Endothelial cell of umbilical vein (primary cell): ENCODE results near the gene RNF175. TPM values are rescaled to one million over a fixed set of nuclear protein-coding genes. Genes with fewer than 3 reads are reported as not detected.

Experiments used
- BruUV-seq: library from RNA; stranded (reverse); fragments of 400-500 nt; replicated peaks from 2 replicates; lab custom pipeline; 2021; lab: Mats Ljungman, UMichigan
- CTCF ChIA-PET: fragments of 300-600, 350-600 bp; sonication (Branson Sonifier 250); formaldehyde crosslinking; loops from one replicate; lab custom pipeline; 2021; ENCODE audit warnings: antibody characterized with exemption, inconsistent platforms; lab: Charles Lee
- POLR2A ChIA-PET: fragments of 300-600, 350-600 bp; sonication (Branson Sonifier 250); formaldehyde crosslinking; loops from one replicate; lab custom pipeline; 2021; ENCODE audit warnings: antibody characterized with exemption, inconsistent platforms; lab: Charles Lee
- DNase-seq: peaks from one replicate; pipeline ENCODE4 v3.0.0-alpha.2; 2011; ENCODE audit warnings: low read depth, low spot score
- FAIRE-seq: peaks from 2 replicates; lab custom pipeline; 2011; peaks lifted over from hg19 to GRCh38; lab: Jason Lieb, UNC
- H2AFZ ChIP-seq: 2 replicates; pipeline ENCODE4 v1.6.0; 2012; ENCODE audit warnings: low read depth, low read length, control low read depth, inconsistent platforms
- H3K27ac ChIP-seq: 2 replicates; pipeline ENCODE4 v1.5.1; 2011; ENCODE audit warnings: low read depth, mild to moderate bottlenecking, control low read depth, low read length, moderate library complexity; ENCODE audit not compliant: insufficient read depth
- H3K27me3 ChIP-seq, 2 experiments: 2 replicates each; pipeline versions ENCODE4 v1.6.0 to v1.6.1; 2011; ENCODE audit warnings: low read length in 2 of 2, mixed read lengths in 1 of 2; ENCODE audit not compliant: control insufficient read depth in 2 of 2, insufficient read depth in 2 of 2
- H3K36me3 ChIP-seq, 2 experiments: 2 replicates in 1 of 2; 3 replicates in 1 of 2; pipeline ENCODE4 v1.5.1; 2011; ENCODE audit warnings: low read length in 2 of 2, mild to moderate bottlenecking in 1 of 2, moderate library complexity in 1 of 2; ENCODE audit not compliant: control insufficient read depth in 2 of 2, insufficient read depth in 2 of 2; ENCODE audit errors: extremely low read depth in 1 of 2
- H3K4me1 ChIP-seq: 3 replicates; pipeline ENCODE4 v1.5.1; 2011; ENCODE audit warnings: mild to moderate bottlenecking, low read length; ENCODE audit not compliant: control insufficient read depth, insufficient read depth; ENCODE audit errors: extremely low read depth
- H3K4me2 ChIP-seq: 2 replicates; pipeline ENCODE4 v1.6.1; 2011; ENCODE audit warnings: low read length, control low read depth, mixed read lengths; ENCODE audit not compliant: insufficient read depth
- H3K4me3 ChIP-seq, 3 experiments: fragments of 200-600 bp in 1 of 3; sonication (generic), shearing (Covaris generic) in 1 of 3; replicated peaks in 1 of 3; 2 replicates each; pipeline ENCODE4 v1.5.1; 2011 to 2016; ENCODE audit warnings: control low read depth in 3 of 3, low read length in 3 of 3, mild to moderate bottlenecking in 2 of 3, inconsistent platforms in 1 of 3, low read depth in 1 of 3, moderate library complexity in 1 of 3; ENCODE audit not compliant: insufficient read depth in 1 of 3
- H3K79me2 ChIP-seq: 2 replicates; pipeline ENCODE4 v1.6.0; 2012; ENCODE audit warnings: low read length, inconsistent platforms; ENCODE audit not compliant: control insufficient read depth, insufficient read depth
- H3K9ac ChIP-seq: replicated peaks from 2 replicates; pipeline ENCODE3; 2011; ENCODE audit warnings: low read length, control low read depth; ENCODE audit not compliant: insufficient read depth; ENCODE audit errors: extremely low read depth
- H3K9me1 ChIP-seq: replicated peaks from 3 replicates; pipeline ENCODE4 v1.6.0; 2011; ENCODE audit warnings: mild to moderate bottlenecking, low read length; ENCODE audit not compliant: control insufficient read depth, insufficient read depth; ENCODE audit errors: extremely low read depth
- H3K9me3 ChIP-seq: replicated peaks from 2 replicates; pipeline ENCODE4 v1.5.1; 2012; ENCODE audit warnings: low read length, inconsistent platforms; ENCODE audit not compliant: control insufficient read depth, insufficient read depth
- H4K20me1 ChIP-seq: replicated peaks from 2 replicates; pipeline ENCODE3; 2011; ENCODE audit warnings: mild to moderate bottlenecking, low read length; ENCODE audit not compliant: control insufficient read depth, insufficient read depth; ENCODE audit errors: extremely low read depth
- FOS ChIP-seq: IDR thresholded peaks from 2 replicates; pipeline ENCODE4 v1.6.1; 2011; ENCODE audit warnings: mild to moderate bottlenecking, low read length, moderate library complexity, borderline replicate concordance; ENCODE audit not compliant: insufficient read depth
- GATA2 ChIP-seq: IDR thresholded peaks from 2 replicates; pipeline ENCODE4 v1.7.0; 2011; ENCODE audit warnings: low read depth, mild to moderate bottlenecking, moderate library complexity, mixed read lengths, low read length; ENCODE audit not compliant: insufficient read length, insufficient read depth
- JUN ChIP-seq: IDR thresholded peaks from 2 replicates; pipeline ENCODE4 v1.6.1; 2011; ENCODE audit warnings: borderline replicate concordance, low read depth; ENCODE audit not compliant: insufficient read length, insufficient read depth
- MYC ChIP-seq: IDR thresholded peaks from one replicate; pipeline ENCODE4 v1.6.1; 2011; ENCODE audit warnings: mild to moderate bottlenecking, low read depth, low read length
- POLR2A ChIP-seq: IDR thresholded peaks from 2 replicates; pipeline ENCODE4 v1.6.1; 2012; ENCODE audit warnings: low read depth, mild to moderate bottlenecking, control low read depth, low read length
- POLR2AphosphoS5 ChIP-seq: IDR thresholded peaks from 2 replicates; pipeline ENCODE4 v1.6.1; 2012; ENCODE audit warnings: low read depth, mild to moderate bottlenecking, control low read depth, low read length, moderate library complexity; ENCODE audit not compliant: insufficient read depth
- dilution Hi-C: fragments of 300-500 bp; cut with MboI; formaldehyde crosslinking; loops from one replicate; pipeline ENCODE4 v1.15.0; 2019; ENCODE audit warnings: low sequenced_read_pairs; ENCODE audit not compliant: extremely low pct_ligation_motif_present
- intact Hi-C: fragments of 100-400 bp; cut with micrococcal nuclease; formaldehyde crosslinking; loops from one replicate; pipeline ENCODE4 v1.10.0; 2022
- polyA plus RNA-seq, 4 experiments: library from polyadenylated mRNA; depleted of rRNA in 3 of 4; stranded (reverse) in 3 of 4; unstranded in 1 of 4; fragments of >200 nt; gene quantifications; 2 replicates each; pipeline versions ENCODE4 v1.2.1 to v1.2.3, GENCODE V29; 2011 to 2012; ENCODE audit warnings: missing spikeins in 1 of 4
- total RNA-seq: library from RNA; stranded (reverse); gene quantifications from 2 replicates; pipeline ENCODE4 v1.2.3, GENCODE V29; 2021
- TF ChIP-seq, protein P1 (sequence below), 2 donors: IDR thresholded peaks; 1 replicate in 1 of 2; 2 replicates in 1 of 2; pipeline ENCODE4 v1.5.1; 2011; ENCODE audit warnings: low read length in 2 of 2, mild to moderate bottlenecking in 2 of 2, moderate library complexity in 2 of 2, control low read depth in 1 of 2, inconsistent platforms in 1 of 2, low read depth in 1 of 2; ENCODE audit not compliant: insufficient read depth in 1 of 2; ENCODE audit errors: extremely low read depth in 1 of 2
- TF ChIP-seq, protein P2 (sequence below): IDR thresholded peaks from 2 replicates; pipeline ENCODE4 v1.6.1; 2011; ENCODE audit not compliant: insufficient read depth, insufficient read length

The RNF175 gene
- total and polyA plus RNA-seq, 2 donors (not counting 3 experiments of a cell fraction or from before 2014, with no cell fraction given) = not detected

DNA sequence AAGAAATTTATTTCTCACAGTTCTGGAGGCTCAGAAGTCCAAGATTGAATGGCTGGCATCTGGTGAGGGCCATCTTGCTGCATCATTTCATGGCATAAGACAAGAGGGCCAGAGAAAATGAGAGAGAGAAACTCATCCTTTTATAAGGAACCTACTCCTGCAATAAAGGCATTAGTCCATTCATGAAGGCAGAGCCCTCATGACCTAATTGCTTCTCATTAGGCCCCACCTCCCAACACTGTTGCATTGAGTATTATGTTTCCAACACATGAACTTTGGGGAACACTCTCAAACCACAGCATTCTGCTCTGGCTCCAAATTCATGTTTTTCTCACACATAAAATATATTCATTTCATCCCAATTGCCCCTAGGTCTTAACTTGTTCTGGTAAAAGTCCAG is 14.2 kb downstream of the RNF175 start:
- intact Hi-C loops (no loop called here), dilution Hi-C loops (no loop called here)
- Histone ChIP-seq H3K4me3 (no peak overlapping the region), H3K4me2 (no peak overlapping the region), H4K20me1 (no peaks in the 10 kb centered on the region), H3K9me1 (no peaks in the 10 kb centered on the region), H3K9me3 (no peaks in the 10 kb centered on the region), H3K36me3 (no peaks in the 10 kb centered on the region), H3K27me3 (peaks cover 3 to 4% of the 10 kb centered on the region in 2 experiments), H3K9ac (no peak overlapping the region), H3K79me2 (no peaks in the 10 kb centered on the region), H2AFZ (no peak overlapping the region), H3K4me1 (no peaks in the 10 kb centered on the region), H3K27ac (no peak overlapping the region)
- ChIA-PET POLR2A (no interaction called here), CTCF (no interaction called here)
- no TSS peak for BruUV-seq
- TF ChIP-seq FOS (no peak), GATA2 (no peak), POLR2A (no peak)
- TF ChIP-seq, protein P1, sequence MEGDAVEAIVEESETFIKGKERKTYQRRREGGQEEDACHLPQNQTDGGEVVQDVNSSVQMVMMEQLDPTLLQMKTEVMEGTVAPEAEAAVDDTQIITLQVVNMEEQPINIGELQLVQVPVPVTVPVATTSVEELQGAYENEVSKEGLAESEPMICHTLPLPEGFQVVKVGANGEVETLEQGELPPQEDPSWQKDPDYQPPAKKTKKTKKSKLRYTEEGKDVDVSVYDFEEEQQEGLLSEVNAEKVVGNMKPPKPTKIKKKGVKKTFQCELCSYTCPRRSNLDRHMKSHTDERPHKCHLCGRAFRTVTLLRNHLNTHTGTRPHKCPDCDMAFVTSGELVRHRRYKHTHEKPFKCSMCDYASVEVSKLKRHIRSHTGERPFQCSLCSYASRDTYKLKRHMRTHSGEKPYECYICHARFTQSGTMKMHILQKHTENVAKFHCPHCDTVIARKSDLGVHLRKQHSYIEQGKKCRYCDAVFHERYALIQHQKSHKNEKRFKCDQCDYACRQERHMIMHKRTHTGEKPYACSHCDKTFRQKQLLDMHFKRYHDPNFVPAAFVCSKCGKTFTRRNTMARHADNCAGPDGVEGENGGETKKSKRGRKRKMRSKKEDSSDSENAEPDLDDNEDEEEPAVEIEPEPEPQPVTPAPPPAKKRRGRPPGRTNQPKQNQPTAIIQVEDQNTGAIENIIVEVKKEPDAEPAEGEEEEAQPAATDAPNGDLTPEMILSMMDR (IDR thresholded peaks at IDR 0.05; ENCODE audit: extremely low read depth in 1 of 2, insufficient read depth in 1 of 2, low read depth in 1 of 2, low read length in 2 of 2) = no peak
- FAIRE-seq = no peak
- no peak for DNase-seq

DNA sequence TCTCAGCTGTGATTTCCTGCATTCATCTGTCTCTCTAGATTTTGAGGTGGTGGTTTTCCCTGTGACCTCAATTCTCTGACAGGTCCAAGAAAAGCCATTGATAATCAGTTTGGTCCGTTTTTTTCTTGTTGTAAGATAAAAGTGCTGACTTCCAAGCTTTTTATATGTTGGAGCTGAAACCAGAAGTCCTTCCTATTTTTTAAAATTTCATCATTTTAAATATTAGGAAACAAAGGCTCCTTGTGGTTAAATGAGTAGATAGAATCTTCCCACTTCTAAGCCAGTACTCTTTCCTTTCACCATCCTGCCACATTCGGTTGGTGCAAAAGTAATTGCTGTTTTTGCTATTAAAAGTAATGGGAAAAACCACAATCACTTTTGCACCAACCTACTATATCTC is 18.3 kb downstream of the RNF175 start:
- Histone ChIP-seq H3K4me1 (no peaks in the 10 kb centered on the region), H3K36me3 (no peaks in the 10 kb centered on the region), H2AFZ (no peak overlapping the region), H3K27ac (no peak overlapping the region), H3K9me1 (no peaks in the 10 kb centered on the region), H3K4me2 (no peak overlapping the region), H3K27me3 (no peaks in the 10 kb centered on the region), H3K9ac (no peak overlapping the region), H4K20me1 (no peaks in the 10 kb centered on the region), H3K79me2 (no peaks in the 10 kb centered on the region), H3K4me3 (no peak overlapping the region), H3K9me3 (no peaks in the 10 kb centered on the region)
- ChIA-PET POLR2A (no interaction called here), CTCF (interaction anchor here (1.0 to 2.4 kb wide), 4 partner anchors 9 to 107 kb away, joined by 4 to 13 read pairs (median 6); no protein-coding TSS in a partner anchor)
- intact Hi-C loops = no loop called here
- dilution Hi-C loops = no loop called here
- no TSS peak for BruUV-seq
- no peak for DNase-seq
- FAIRE-seq = no peak
- TF ChIP-seq MYC = no peak
- TF ChIP-seq, protein P1 (IDR thresholded peaks at IDR 0.05; ENCODE audit: extremely low read depth in 1 of 2, insufficient read depth in 1 of 2, low read depth in 1 of 2, low read length in 2 of 2) = no peak
- TF ChIP-seq POLR2AphosphoS5 = no peak
- no peak for TF ChIP-seq FOS
- TF ChIP-seq, protein P2, sequence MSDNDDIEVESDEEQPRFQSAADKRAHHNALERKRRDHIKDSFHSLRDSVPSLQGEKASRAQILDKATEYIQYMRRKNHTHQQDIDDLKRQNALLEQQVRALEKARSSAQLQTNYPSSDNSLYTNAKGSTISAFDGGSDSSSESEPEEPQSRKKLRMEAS = no peak
- TF ChIP-seq JUN = no peak
